K562 (cell line): ENCODE measurements around the gene SLX9. TPM values are rescaled to one million over a fixed set of nuclear protein-coding genes. Genes with fewer than 3 reads are reported as not detected.
A peak's percentile ranks its signal among the peaks of the same experiment; 100 is the strongest.

ENCODE experiments used
- AFF4 ChIP-seq: sonication (generic); formaldehyde crosslinking; IDR thresholded peaks from 2 replicates; pipeline ENCODE4 v1.8.0; 2023; ENCODE audit warnings: mild to moderate bottlenecking, missing genetic modification reagents
- ARID1B ChIP-seq: fragments of 450-650 bp; IDR thresholded peaks from 2 replicates; pipeline ENCODE4 v1.6.1; 2016; ENCODE audit warnings: antibody characterized with exemption, mild to moderate bottlenecking, inconsistent platforms
- C11orf30 ChIP-seq: fragments of 450-650 bp; IDR thresholded peaks from 2 replicates; pipeline ENCODE4 v1.6.1; 2016; ENCODE audit warnings: low read depth, mild to moderate bottlenecking
- CBFA2T3 ChIP-seq: fragments of 450-650 bp; IDR thresholded peaks from 2 replicates; pipeline ENCODE4 v1.6.1; 2017
- CBX2 ChIP-seq: fragments of 200-600 bp; sonication (generic); IDR thresholded peaks from one replicate; pipeline ENCODE4 v1.6.1; 2012; ENCODE audit warnings: mild to moderate bottlenecking, low read length, inconsistent platforms; ENCODE audit not compliant: insufficient read depth, poor library complexity, severe bottlenecking
- CBX8 ChIP-seq: fragments of 200-600 bp; sonication (generic); IDR thresholded peaks from 2 replicates; pipeline ENCODE4 v1.6.1; 2012; ENCODE audit warnings: borderline replicate concordance, mixed run types, low read depth, mild to moderate bottlenecking, moderate library complexity, mixed read lengths, low read length, control low read depth, inconsistent platforms; ENCODE audit not compliant: poor library complexity, severe bottlenecking; ENCODE audit errors: extremely low read depth
- EZH2 ChIP-seq: IDR thresholded peaks from 2 replicates; pipeline ENCODE4 v1.6.1; 2012; ENCODE audit warnings: low read depth, mild to moderate bottlenecking, inconsistent platforms, low read length, borderline replicate concordance
- KDM1A ChIP-seq, 2 experiments: fragments of 450-650 bp; IDR thresholded peaks; 2 replicates each; pipeline ENCODE4 v1.6.1; 2016; ENCODE audit warnings: mild to moderate bottlenecking in 2 of 2
- MAFF ChIP-seq: IDR thresholded peaks from 2 replicates; pipeline ENCODE4 v1.6.1; 2012; ENCODE audit warnings: low read length, improper control_type of control experiment
- MAFG ChIP-seq: fragments of 450-650 bp; conservative IDR thresholded peaks from 2 replicates; pipeline ENCODE4 v1.6.1; 2016; ENCODE audit warnings: missing genetic modification characterization, missing compliant biosample characterization
- PML ChIP-seq: IDR thresholded peaks from 2 replicates; pipeline ENCODE4 v1.6.1; 2012; ENCODE audit warnings: low read length, inconsistent platforms
- SNRNP70 ChIP-seq: fragments of 200-400 bp; formaldehyde crosslinking; optimal IDR thresholded peaks from 2 replicates; pipeline ENCODE3; 2017; ENCODE audit warnings: low read depth, low read length
- THAP12 ChIP-seq: fragments of 250-450 bp; sonication (Bioruptor Pico); IDR thresholded peaks from 2 replicates; pipeline ENCODE4 v1.9.0; 2021; ENCODE audit warnings: mild to moderate bottlenecking, inconsistent platforms
- ZFP36 ChIP-seq: fragments of 150-350 bp; IDR thresholded peaks from 2 replicates; pipeline ENCODE4 v1.6.1; 2018; ENCODE audit warnings: low read length, low read depth; ENCODE audit not compliant: partially characterized antibody
- ZNF239 ChIP-seq: fragments of 250-450 bp; sonication (Bioruptor Pico); IDR thresholded peaks from 2 replicates; pipeline ENCODE4 v1.4.0; 2020; ENCODE audit warnings: mild to moderate bottlenecking
- ZNF316 ChIP-seq: fragments of 450-650 bp; IDR thresholded peaks from 2 replicates; pipeline ENCODE4 v1.6.1; 2016
- ZNF584 ChIP-seq: fragments of 200-800 bp; sonication (Bioruptor generic); IDR thresholded peaks from 2 replicates; pipeline ENCODE4 v1.6.1; 2016; ENCODE audit warnings: low read depth, mild to moderate bottlenecking, missing genetic modification characterization, missing compliant biosample characterization
- polyA plus RNA-seq, 8 experiments: library from polyadenylated mRNA; depleted of rRNA in 4 of 8; stranded (reverse) in 5 of 8; unstranded in 3 of 8; fragments of >200 nt; fragmentation: Nextera tagmentation in 2 of 8; fragmentation: Illumina TruSeq in 1 of 8; extraction: Ambion mirVana in 2 of 8; extraction: Trizol in 1 of 8; gene quantifications; 2 replicates each; pipeline versions ENCODE4 v1.2.1 to v1.2.3, GENCODE V29; 2011 to 2014; ENCODE audit warnings: inconsistent platforms in 1 of 8, missing spikeins in 1 of 8
- total RNA-seq, 7 experiments: library from RNA; depleted of rRNA in 6 of 7; stranded (reverse); fragments of >200 nt in 6 of 7; fragmentation: Illumina TruSeq in 2 of 7; extraction: Trizol in 2 of 7; gene quantifications; 2 replicates each; pipeline versions ENCODE4 v1.2.1 to v1.2.3, GENCODE V29; 2011 to 2021; ENCODE audit warnings: low replicate concordance in 1 of 7

SLX9 gene
- total and polyA plus RNA-seq, 9 of the 15 experiments (the other 6 are each of a cell fraction or from before 2014, with no cell fraction given) = 1.2 to 75.5 (median 16.5) TPM

- TF ChIP-seq AFF4 = no peak
- peak; percentile 48; the same call in 1 of the 2 replicates for TF ChIP-seq MAFG (tag)
- TF ChIP-seq EZH2 = 0 out of 2 replicates have a peak, but pooled peaks have one; percentile 20
- peak; percentile 70 for TF ChIP-seq C11orf30
- peak; percentile 3 for TF ChIP-seq ZFP36
- TF ChIP-seq ARID1B = no peak
- TF ChIP-seq ZNF584 = no peak
- peak; percentile 72 for TF ChIP-seq MAFF
- no peak for TF ChIP-seq KDM1A (IDR thresholded peaks at IDR 0.05)
- no peak for TF ChIP-seq SNRNP70
- TF ChIP-seq PML = no peak
- TF ChIP-seq CBX2 = peak; percentile 84
- peak; percentile 70 for TF ChIP-seq CBX8
- TF ChIP-seq CBFA2T3 = no peak
- TF ChIP-seq ZNF316 = peak; percentile 83
- no peak for TF ChIP-seq THAP12 (CRISPR knock-in tag)
- no peak for TF ChIP-seq ZNF239
- TF ChIP-seq, all 486 proteins: peak for 9
Measured at GRCh38 chr21:45009616-45010015, 69.8 kb downstream of the SLX9 start (continued).
